NOMO-1 (cell line): ENCODE measurements around the gene FANCL.
"Not testable (repeated sequence)": the region's sequence is repeated elsewhere in the genome, so short reads cannot be mapped to it uniquely, and the experiment has no call there.

Experiments
- DNase-seq, 2 experiments: peaks; one replicate each; lab custom pipeline; 2025; ENCODE audit not compliant: unreplicated experiment in 2 of 2; lab: John Stamatoyannopoulos, UW

The FANCL gene

DNA sequence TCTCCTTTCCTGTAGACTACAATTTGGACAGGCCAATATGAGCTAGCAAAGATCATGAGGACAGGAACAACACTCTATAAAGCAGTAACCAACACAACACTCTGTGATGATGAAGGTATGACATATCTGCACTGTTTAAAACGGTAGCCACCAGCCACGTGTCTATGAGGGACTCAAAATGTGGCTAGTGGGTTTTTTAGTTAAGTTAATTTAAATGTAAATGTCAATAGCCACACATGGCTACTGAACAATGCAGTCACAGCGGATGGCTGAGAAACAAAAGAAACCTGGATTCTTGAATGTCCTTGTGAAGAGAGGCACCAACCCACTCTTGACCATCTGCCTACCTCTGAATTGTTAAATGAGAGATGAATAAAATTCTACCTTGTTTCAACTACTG is 33.9 kb downstream of the FANCL start:
- DNase-seq: no peak

- no peak for DNase-seq
These were observed 34.3 kb downstream of the FANCL start for GRCh38 chr2:58206785-58207184.

GRCh38 chr2:58204195-58204959 is 36.7 kb downstream of the FANCL start:
- DNase-seq: no peak

DNA sequence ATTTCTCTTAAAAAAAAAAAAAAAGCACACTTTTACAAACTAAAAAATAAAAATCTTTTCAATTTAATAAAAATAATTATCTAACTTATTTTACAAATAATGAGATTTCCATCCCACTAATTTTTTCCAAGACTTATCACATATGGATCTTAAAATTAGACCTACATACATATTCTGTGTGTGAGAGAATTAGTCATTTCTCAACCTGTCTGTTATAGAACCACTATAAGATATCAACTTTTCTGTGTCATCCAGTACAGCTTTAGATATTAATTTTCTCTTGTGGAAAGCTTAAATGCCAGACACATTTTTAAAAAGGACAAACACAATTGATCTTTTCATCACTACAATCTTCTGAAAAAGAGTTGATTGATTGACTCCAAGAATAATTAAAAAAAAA is 38.1 kb downstream of the FANCL start:
- no peak for DNase-seq

DNA sequence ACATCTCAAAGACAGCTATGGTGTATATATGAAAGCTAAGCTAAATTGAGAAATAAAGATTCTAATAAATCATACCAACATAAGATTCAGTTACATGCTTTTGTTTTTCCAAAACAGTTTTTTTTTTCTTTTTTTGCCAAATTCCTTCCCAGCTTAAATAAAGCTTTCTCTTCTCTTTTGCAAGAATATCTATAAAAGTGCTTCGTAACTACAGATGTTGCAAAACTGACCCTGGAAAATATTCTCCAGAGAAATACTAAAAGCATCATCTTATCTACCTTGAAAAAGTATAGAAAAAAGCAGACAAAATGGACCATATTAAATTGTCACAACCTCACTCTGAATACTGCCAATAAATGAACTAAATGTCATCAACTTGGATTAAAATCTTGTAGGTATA is 38.7 kb downstream of the FANCL start:
- DNase-seq: no peak

DNA sequence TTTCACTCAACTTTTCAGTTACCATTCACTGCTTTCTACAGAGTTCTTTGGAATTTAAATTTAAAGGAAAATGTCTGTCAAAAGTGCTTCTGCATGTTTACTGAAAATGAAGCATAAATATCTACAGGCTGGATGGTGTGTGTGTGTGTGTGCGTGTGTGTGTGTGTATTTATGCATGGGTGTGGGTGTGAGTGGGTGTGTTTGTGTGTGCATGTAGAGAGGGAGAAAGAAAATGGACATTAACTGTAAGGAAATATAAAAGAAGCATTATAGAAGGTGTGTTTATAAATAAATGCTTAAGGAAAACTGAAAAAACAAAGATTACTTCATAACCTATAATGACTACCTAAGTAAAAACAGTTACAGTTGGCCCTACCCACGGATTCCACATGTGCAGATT is 43.2 kb downstream of the FANCL start:
- no peak for DNase-seq

- DNase-seq: no peak
These were observed 45.5 kb downstream of the FANCL start for GRCh38 chr2:58195662-58196061.

GRCh38 chr2:58194458-58194857 is 46.7 kb downstream of the FANCL start:
- no peak for DNase-seq

GRCh38 chr2:58187022-58187421 is 54.1 kb downstream of the FANCL start:
- DNase-seq: not testable (repeated sequence)

GRCh38 chr2:58186501-58186900 is 54.6 kb downstream of the FANCL start:
- no peak for DNase-seq

DNA sequence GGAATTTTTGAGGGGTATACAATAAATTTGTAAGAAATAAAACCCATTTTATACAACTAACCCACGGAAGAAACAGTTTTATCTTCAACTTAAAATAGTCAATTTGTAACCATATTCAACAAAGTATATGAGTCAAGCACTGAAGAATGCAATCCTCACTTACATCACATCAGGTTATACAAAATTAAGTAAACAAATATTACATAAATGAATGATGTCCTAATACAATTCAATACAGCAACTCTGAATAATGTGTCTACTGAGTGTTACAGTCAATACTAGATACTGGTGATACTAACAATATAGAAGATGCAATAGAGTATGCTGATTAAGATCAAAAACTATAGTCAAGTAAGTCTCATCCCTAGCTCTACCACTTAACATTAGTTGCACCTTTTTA is 58.6 kb downstream of the FANCL start:
- no peak for DNase-seq

GRCh38 chr2:58180635-58181034 is 60.5 kb downstream of the FANCL start:
- no peak for DNase-seq

- not testable (repeated sequence) for DNase-seq
These were observed 61.0 kb downstream of the FANCL start for GRCh38 chr2:58180175-58180574.

GRCh38 chr2:58177187-58177586 is 63.9 kb downstream of the FANCL start:
- not testable (repeated sequence) for DNase-seq

- DNase-seq: not testable (repeated sequence)
These were observed 69.3 kb downstream of the FANCL start for GRCh38 chr2:58171831-58172230.

GRCh38 chr2:58170334-58170933 is 70.7 kb downstream of the FANCL start:
- DNase-seq: not testable (repeated sequence)

GRCh38 chr2:58169845-58170244 is 71.3 kb downstream of the FANCL start:
- not testable (repeated sequence) for DNase-seq

- not testable (repeated sequence) for DNase-seq
These were observed 73.0 kb downstream of the FANCL start for GRCh38 chr2:58168130-58168529.

DNA sequence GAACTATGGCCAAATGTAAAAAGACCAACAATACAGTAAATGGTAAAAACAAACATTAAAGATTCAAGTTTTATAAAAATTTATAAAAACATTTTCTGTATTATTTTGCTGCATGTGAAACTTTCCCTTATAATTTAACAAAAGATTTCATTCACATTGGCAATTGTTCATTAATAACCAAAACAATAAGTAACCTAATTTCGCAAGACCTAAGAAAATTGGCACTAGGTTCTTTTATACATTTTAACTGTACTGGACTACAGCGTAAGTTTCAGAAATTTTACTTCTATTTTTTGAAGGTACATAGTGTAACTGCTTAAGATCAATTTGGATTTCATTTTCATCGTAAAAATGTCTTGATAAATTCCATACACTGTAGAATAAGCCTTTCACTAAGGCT is 77.2 kb downstream of the FANCL start:
- no peak for DNase-seq

- DNase-seq: no peak
These were observed 82.6 kb downstream of the FANCL start for GRCh38 chr2:58158481-58158880.

DNA sequence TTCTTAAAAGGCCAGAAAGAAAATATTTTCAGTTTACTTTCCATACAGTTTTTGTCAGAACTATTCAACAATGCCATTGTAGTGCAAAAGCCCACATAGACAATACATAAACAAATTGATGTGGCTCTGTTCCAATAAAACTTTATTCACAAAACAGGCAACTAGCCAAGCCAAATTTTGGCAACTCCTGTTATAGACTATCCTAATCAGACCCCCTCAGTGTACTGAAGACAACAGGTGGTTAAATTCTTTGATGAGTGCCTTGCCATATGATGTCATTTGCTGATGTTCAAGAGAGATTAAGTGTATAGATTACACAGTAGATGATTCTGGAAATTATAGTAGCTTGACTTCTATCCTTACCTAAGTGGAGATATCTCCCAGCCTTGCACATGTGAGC is 83.4 kb downstream of the FANCL start:
- no peak for DNase-seq

DNA sequence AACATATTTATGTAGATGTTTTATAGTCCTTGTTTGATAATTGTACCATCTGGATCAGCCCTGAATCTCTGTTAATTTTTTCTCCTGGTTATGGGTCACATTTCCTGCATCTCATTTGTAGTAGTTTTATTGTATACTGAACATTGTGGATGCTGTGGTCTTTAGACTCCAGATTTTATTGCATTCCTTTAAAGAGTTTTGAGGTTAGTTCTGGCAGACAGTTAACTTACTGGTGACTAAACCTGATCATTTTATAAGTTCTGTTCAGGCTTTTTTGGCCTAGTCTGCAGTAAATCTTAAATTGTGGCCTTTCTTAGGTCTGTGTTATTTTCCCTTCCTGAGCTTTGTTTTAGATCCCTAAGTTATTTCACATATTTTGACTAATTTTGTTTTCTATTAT is 84.3 kb downstream of the FANCL start:
- no peak for DNase-seq
